ENCODE measurements around the gene COL15A1.

COL15A1 gene

GRCh38 chr9:98917746-98918487 lies 25.8 kb upstream of the COL15A1 start:
- DNase-seq: no peak

- no peak for DNase-seq
These were observed 22.0 kb upstream of the COL15A1 start for GRCh38 chr9:98921732-98922131.

- no peak for DNase-seq
These were observed 20.8 kb upstream of the COL15A1 start for GRCh38 chr9:98922721-98923435.

GRCh38 chr9:98923451-98924123 lies 20.1 kb upstream of the COL15A1 start:
- no peak for DNase-seq

- no peak for DNase-seq
These were observed 18.5 kb upstream of the COL15A1 start for GRCh38 chr9:98924946-98925820.

- DNase-seq: no peak
These were observed 17.8 kb upstream of the COL15A1 start for GRCh38 chr9:98925956-98926355.

DNA sequence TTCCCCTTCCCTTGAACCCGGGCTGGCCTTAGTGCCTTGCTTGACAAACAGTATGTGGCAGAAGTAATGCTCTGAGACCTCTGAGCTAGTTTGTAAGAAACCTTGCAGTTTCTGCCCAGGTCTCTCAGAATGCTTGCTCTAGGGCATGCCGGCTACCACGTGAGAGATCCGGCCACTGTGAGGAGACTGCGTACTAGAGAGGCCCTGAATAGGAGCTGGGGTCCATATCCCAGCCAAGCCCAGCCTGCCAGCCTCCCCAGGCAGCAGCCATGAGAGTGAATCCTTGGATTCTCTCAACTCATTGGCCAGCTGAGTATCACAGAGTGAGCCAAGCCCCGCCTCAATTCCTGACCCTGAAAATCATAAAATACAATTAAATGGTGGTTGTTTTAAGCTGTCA lies 16.0 kb upstream of the COL15A1 start:
- no peak for DNase-seq

DNA sequence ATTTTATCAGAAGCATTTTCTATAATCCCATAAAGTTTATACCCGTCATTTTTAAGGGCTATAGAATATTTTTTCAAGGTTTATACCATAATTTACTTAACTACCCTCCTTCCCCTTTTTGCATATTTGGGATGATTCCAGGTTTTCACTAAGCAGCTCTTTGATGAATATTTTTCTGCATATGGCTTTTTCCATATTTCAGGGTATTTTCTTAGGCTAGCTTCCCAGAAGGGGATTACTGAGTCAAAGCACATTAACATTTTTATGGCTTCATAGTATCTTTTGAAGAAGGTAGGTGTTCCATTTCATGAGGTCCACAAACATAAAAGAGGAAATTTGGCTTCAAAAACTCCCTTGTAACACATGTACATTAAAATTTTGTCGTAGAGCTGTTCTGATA lies 14.6 kb upstream of the COL15A1 start:
- no peak for DNase-seq

DNA sequence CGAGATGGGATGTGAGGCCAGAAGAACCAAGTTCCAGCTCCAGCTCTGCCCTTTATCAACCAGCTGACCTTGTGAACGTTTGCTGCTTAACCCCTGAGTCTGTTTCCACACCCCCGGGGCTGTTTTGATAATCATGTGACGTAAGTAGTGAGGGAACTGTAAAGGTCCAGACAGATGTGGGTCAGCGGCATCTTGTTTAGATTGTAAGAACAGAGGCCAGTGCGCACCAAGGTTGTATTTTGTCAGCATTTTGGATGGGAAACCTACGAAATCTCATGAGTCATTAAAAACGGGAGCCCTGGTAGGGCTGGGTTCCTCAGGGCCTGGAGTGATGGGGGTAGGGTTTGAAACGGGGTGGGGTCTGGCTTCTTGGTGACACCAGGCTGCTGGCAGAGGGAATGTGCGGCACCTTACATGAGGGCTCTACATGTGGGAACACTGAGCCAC lies 13.8 kb upstream of the COL15A1 start:
- DNase-seq: no peak

GRCh38 chr9:98930792-98931191 lies 12.9 kb upstream of the COL15A1 start:
- DNase-seq: no peak

DNA sequence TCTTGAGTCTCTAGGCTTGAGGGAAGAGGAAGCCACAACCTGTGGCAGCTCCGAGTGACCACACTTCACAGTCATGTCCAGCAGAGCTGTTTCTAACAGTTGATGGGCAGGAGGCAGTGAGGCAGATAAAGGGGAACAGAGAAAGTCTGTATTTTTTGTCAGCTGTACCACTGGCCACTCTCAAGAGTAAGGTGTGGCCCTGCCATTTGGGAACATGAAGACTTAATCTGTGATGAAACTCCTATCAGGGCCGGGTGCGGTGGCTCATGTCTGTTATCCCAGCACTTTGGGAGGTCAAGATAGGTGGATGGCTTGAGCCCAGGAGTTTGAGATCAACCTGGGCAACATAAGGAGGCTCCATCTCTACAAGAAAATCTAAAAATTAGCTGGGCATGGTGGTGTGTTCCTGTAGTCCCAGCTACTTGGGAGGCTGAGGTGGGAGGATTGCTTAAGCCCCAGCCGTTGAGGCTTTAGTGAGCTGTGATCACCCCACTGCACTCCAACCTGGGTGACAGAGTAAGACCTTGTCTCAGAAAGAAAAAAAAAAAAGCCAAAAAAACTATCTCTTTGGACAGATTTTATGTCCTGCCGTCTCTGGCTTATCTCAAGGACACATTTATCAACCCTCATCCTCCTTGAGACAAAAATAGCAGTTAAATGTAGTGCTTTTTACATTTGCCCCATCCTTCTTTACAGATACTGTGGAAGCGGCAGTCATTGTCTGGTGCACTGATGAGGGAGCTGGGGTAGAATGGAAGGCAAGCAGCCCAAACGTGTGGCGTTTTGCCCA lies 11.9 kb upstream of the COL15A1 start:
- DNase-seq: no peak

- no peak for DNase-seq
These were observed 10.5 kb upstream of the COL15A1 start for GRCh38 chr9:98933185-98933584.

DNA sequence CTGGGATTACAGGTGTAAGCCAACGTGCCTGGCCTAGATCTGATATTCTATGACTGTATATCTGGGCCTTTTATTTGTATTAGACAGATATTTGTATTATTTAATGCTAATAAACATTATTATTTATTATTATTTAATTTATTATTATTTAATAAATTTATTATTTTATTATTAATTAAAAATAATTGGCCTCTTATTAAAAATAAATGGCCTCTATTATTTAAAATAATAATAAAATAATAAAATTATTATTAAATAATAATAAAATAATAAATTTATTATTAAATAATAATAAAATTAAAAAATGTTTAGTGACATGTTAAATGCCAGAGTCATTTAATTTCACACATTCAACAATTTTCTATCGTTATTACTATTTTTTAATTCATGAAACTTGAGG lies 9.8 kb upstream of the COL15A1 start:
- DNase-seq: no peak

GRCh38 chr9:98935071-98935505 lies 8.6 kb upstream of the COL15A1 start:
- no peak for DNase-seq

DNA sequence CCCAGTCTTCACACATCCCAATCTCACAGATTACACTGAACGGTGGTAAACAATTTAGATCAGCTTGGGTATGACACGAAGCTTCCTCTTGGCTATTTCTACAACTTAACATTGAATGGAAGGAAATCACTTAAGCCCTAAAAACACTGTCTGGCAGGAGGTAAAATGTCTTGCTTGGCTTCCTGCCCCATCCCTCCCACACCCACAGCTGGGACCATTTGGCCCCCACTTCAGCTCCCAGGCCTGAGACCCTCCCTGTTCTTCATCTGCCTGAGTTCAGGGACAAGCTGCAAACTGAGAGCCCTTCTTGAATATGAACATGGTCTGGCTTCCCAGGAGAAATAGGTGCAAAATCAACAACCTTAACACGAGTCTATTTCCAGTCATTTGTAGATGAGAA lies 3.4 kb upstream of the COL15A1 start:
- no peak for DNase-seq

- DNase-seq: no peak
These were observed 1.7 kb upstream of the COL15A1 start for GRCh38 chr9:98941946-98942523.

DNA sequence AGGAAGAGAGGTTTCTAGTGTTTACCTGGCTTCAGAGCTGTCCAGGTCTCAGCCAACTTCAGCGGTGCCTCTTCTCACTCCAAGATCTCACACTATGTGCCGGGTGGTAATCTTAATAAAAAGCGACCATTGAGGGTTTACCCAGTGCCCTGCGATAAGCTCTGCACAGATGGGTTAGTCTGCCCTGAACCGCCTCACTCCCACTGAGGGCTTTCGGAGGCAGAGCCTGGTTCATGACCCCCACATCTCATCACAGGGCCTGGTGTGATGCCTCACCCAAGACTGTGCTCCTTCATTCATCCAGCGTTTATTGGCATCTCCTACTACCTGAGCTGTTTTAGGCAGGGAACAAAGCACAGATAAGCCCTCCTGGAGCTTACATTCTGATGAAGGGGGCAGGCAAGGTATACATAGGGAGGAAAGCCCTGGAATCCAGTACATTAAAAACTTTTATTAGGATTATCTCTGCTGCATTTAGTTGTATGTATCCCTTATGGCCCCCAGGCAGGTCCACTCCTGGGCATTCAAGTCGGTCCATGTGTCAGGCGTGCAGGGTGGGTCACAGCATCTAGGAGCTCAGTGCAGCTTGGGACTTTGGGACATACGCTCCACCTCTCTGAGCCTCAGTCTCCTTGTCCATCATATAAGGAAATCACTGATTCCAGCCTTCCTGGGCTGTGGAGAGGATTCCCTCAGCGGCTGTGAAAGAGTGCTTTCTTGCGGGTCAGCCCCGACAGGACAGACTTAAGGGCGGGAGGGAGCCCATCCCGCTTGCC lies 613 bp upstream of the COL15A1 start:
- no peak for DNase-seq

DNA sequence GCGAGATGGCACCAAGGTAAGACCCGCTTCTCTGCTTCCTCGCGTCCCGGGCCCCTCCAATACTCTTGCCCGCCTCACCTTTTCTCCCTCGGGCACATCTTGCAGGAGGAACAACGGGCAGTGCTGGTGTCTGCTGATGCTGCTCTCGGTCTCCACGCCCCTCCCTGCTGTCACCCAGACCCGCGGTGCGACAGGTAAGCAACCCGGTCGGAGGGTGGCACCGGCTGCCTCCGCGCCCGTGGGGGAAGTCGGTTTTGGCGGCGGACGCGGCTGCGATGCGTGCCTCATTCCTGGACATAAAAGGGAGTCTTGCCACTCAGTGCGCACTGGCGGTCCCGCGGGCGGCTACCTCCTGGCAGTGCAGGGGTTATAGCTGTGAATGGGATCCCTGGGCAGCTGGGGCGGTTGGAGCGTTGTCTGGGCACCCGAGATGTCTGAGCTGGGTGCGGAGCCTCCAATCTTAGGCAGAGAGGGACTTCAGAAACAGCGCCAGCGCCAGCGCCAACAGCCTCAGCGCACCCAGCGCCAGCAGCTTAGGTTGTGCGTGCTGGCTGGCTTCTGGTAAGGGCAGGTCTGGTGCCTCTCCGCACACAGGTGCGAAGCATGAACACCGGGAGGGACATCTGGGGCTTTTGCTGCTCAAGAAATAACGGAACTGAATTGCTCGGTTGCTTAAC lies 488 bp downstream of the COL15A1 start:
- no peak for DNase-seq

DNA sequence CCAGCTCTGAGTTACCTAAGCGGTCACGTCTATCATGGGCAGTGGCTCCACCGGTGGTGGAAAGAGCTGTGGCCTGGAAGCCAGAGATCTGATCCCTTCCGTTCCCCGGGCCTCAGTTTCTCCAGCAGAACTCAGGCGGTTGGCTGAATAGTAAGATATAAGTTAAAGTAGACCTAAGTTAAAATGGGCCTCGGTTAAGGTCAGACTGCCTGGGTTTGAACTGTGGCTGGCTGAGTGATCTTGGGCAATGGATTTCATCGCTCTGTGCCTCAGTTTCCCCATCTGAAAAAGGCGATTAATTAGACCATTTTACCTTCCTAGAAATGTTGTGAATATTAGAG lies 997 bp downstream of the COL15A1 start:
- DNase-seq: no peak

GRCh38 chr9:98949565-98949964 lies 5.9 kb downstream of the COL15A1 start:
- no peak for DNase-seq
